ENCODE measurements around the gene XRCC1. TPM values are rescaled to one million over a fixed set of nuclear protein-coding genes. Genes with fewer than 3 reads are reported as not detected.

Gene XRCC1
- total RNA-seq, 2 donors from 2014 or later, result 37.9 to 38.9 TPM

DNA sequence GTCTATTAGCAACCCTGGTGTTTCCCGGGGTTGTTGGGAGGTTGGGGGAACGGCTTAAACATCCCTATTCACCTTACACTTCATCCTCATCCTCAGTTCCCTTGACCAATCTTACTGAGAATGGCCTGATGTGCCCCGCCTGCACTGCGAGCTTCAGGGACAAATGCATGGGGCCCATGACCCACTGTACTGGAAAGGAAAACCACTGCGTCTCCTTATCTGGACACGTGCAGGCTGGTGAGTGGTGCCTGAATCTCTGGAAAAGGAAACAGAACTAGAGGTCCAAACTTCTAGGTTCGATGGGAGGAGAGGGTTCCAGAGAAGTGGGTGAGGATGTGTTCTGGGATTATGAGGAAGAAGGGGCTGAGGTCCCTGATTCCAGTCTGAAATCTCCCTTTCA, 6.1 kb upstream of the XRCC1 start:
- peaks cover 22% of the 10 kb centered on the region for H3K4me1 Mint-ChIP-seq
- ATAC-seq (no peak), DNase-seq (no peak)
- no peaks in the 10 kb centered on the region for H3K9me3 ChIP-seq (ENCODE audit: control insufficient read depth, low read length, poor library complexity, severe bottlenecking)
- H3K27ac Mint-ChIP-seq, result peak overlapping the region; percentile 21
- H3K4me3 Mint-ChIP-seq, result no peak overlapping the region
- H3K27me3 Mint-ChIP-seq, result no peaks in the 10 kb centered on the region
- peaks cover 3% of the 10 kb centered on the region for H3K36me3 Mint-ChIP-seq (ENCODE audit: low read depth)

DNA sequence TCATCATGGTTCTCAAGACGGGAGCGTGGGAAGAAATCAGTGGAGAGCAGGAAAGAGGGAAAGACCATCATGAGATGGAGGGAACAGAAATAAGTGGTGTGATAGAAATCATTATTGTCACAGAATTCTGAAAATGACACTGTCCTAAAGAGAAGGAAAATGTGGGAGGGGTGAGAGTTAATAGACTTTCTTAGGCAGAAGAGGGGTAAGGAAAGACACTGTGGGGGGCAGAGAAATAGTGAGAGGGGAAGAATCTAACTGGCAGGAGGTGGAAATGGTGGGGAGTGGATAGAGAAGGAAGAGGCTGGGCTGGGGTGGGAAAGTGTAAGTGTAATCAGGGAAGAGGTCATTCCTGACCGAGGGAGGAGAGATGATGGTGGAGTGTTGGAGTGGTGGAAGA, 3.5 kb upstream of the XRCC1 start:
- DNase-seq, result no peak
- Mint-ChIP-seq H3K27ac (peak overlapping the region; percentile 24), H3K4me1 (peaks cover 26% of the 10 kb centered on the region), H3K4me3 (peak overlapping the region; percentile 8), H3K27me3 (no peaks in the 10 kb centered on the region), H3K36me3 (ENCODE audit: low read depth) (no peaks in the 10 kb centered on the region)
- ATAC-seq, result no peak
- no peaks in the 10 kb centered on the region for H3K9me3 ChIP-seq (ENCODE audit: control insufficient read depth, low read length, poor library complexity, severe bottlenecking)

DNA sequence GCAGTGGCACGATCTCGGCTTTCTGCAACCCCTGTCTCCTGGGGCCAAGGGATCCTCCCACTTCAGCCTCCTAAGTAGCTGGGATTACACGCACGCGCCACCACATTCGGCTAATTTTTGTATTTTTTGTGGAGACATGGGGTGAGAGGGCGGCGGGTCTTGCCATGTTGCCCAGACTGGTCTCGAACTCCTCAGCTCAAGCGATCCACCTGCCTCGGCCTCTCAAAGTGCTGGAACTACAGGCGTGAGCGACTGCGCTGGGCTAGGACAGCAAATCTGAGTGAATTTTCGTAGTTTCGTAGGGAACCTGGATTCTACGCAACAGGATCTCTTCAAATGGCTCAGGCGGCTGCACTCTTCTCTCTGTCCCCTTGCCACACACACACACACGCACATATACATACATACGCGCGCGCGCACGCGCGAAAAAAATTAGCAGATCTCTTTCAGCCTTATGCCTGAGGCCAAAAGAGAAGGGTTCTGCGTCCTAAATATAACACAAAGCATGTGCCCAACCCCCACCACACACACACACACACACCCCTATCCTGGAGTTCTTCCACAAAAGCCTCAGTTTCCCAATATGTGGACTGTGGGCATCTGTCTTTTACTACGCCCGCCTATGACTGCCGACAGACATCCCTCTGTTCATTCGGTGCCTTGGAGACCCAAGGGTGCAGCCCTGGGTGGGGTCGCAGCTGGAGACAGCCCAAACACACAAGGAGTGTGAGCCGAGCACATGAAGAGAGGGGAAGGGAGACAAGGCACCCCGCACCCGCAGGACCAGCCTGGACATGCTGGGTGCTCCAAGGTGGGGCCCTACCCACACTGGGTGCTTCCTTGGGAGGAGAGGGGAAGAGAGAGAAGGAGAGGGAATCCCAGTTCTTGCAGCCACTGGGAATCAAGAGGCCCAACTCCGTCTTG, 890 bp upstream of the XRCC1 start:
- ATAC-seq (peak; percentile 2), DNase-seq (no peak)
- H3K9me3 ChIP-seq (ENCODE audit: control insufficient read depth, low read length, poor library complexity, severe bottlenecking), result no peaks in the 10 kb centered on the region
- Mint-ChIP-seq H3K4me3 (peak overlapping the region; percentile 97), H3K27me3 (no peaks in the 10 kb centered on the region), H3K4me1 (peaks cover 32% of the 10 kb centered on the region), H3K27ac (peak overlapping the region; percentile 99), H3K36me3 (ENCODE audit: low read depth) (peaks cover 4% of the 10 kb centered on the region)

DNA sequence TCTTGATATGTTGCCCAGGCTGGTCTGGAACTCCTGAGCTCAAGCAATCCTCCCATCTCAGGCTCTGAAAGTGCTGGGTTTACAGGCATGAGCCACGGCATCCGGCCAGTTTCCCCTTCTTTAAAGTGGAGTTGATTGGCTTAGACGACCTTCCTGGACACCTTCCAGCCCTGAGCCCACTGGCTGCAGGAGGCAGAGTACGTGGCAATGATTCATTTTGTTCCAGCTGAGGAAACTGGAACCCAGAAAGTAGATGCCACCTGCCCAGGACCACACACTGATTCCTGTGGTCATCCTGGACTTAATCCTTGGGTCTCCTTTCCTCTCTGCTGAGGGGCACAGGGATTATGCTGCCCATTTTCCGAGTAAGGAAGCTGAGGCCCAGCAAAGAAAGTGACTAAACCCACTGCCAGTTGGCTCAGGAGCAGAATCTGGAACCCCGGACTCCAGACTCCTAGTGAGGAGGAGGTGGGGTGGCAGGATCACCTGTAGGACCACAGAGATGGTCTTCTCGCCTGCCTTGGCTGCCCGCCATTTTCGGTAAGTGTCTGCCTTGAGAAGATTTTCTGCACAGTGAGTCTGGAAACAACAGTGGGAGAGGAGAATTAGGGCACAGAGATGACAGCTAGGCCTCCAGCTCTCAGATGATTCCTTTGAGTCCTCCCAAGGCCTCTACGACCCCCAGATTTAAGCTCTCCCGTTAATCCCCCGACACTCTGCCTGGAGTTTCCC, 737 bp downstream of the XRCC1 start:
- no peaks in the 10 kb centered on the region for H3K9me3 ChIP-seq (ENCODE audit: control insufficient read depth, low read length, poor library complexity, severe bottlenecking)
- H3K27ac Mint-ChIP-seq, result peak overlapping the region; percentile 99
- DNase-seq, result no peak
- H3K36me3 Mint-ChIP-seq (ENCODE audit: low read depth), result peaks cover 6% of the 10 kb centered on the region
- no peaks in the 10 kb centered on the region for H3K27me3 Mint-ChIP-seq
- H3K4me3 Mint-ChIP-seq, result peak overlapping the region; percentile 97
- ATAC-seq, result no peak
- peaks cover 32% of the 10 kb centered on the region for H3K4me1 Mint-ChIP-seq

DNA sequence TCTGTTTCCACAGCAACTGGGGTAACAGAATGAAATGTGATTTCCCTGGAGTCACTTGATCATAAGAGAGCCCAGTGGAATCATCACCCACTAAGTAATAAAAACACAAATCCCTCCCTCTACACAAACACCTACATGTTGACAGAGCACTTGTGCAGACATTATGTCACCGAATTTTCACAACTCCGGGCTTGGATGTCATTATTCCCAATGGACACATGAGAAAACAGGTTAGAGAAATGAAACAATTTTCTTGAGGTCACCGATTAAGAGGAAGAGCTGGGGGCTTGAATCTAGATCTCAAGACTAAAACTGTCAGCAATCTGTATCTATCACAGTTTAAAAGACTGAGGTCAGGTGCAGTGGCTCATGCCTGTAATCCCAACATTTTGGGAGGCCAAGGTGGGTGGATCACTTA, 3.1 kb downstream of the XRCC1 start:
- ATAC-seq, result no peak
- H3K9me3 ChIP-seq (ENCODE audit: control insufficient read depth, low read length, poor library complexity, severe bottlenecking), result no peaks in the 10 kb centered on the region
- peaks cover 6% of the 10 kb centered on the region for H3K36me3 Mint-ChIP-seq (ENCODE audit: low read depth)
- no peak overlapping the region for H3K27ac Mint-ChIP-seq
- peaks cover 28% of the 10 kb centered on the region for H3K4me1 Mint-ChIP-seq
- no peak for DNase-seq
- H3K27me3 Mint-ChIP-seq, result no peaks in the 10 kb centered on the region
- peak overlapping the region; percentile 21 for H3K4me3 Mint-ChIP-seq

DNA sequence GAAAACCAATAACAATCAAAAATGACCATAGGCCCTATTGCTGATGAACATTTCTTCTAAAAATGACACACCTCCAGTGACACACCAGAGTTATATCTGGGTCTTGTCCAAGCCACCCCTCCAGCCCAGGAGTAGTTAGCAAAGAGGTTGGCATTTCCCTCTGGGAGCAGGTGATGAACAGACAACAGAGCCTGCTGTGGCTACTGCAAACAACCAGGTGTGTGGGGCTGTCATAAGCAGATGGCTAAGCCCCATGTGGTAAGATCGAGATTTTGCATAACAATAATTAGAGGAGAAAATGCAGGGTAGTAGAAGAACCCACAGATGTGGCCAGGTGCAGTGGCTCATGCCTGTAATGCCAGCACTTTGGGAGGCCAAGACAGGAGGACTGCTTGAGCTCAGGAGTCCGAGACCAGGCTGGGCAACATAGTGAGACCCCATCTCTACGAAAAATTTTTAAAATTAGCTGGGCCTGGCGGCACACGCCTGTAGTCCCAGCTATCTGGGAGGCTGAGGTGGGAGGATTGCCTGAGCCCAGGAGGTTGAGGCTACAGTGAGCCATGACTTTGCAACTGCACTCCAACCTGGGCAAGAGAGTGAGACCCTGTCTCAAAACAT, 5.0 kb downstream of the XRCC1 start:
- Mint-ChIP-seq H3K4me1 (peaks cover 23% of the 10 kb centered on the region), H3K36me3 (ENCODE audit: low read depth) (peaks cover 8% of the 10 kb centered on the region), H3K27ac (peak overlapping the region; percentile 49), H3K4me3 (no peak overlapping the region), H3K27me3 (no peaks in the 10 kb centered on the region)
- DNase-seq (no peak), ATAC-seq (no peak)
- H3K9me3 ChIP-seq (ENCODE audit: control insufficient read depth, low read length, poor library complexity, severe bottlenecking), result no peaks in the 10 kb centered on the region

DNA sequence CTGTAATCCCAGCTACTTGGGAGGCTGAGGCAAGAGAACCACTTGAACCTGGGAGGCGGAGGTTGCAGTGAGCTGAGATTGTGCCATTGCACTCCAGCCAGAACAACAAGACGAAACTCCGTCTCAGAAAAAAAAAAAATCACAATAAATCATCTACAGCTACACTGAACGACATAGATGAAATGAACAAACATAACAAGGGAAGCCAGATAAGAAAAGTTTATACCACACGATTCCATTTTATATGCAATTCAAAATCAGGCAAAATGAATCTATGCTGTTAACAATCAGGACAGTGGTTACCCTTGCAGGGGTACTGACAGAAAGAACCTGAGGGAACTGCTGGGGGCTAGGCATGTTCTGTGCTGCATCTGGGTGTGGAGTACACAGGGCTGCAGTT, 5.7 kb downstream of the XRCC1 start:
- Mint-ChIP-seq H3K27me3 (no peaks in the 10 kb centered on the region), H3K27ac (peak overlapping the region; percentile 49), H3K36me3 (ENCODE audit: low read depth) (peaks cover 8% of the 10 kb centered on the region), H3K4me1 (peaks cover 22% of the 10 kb centered on the region), H3K4me3 (no peak overlapping the region)
- no peaks in the 10 kb centered on the region for H3K9me3 ChIP-seq (ENCODE audit: control insufficient read depth, low read length, poor library complexity, severe bottlenecking)
- DNase-seq, result no peak
- ATAC-seq, result no peak

DNA sequence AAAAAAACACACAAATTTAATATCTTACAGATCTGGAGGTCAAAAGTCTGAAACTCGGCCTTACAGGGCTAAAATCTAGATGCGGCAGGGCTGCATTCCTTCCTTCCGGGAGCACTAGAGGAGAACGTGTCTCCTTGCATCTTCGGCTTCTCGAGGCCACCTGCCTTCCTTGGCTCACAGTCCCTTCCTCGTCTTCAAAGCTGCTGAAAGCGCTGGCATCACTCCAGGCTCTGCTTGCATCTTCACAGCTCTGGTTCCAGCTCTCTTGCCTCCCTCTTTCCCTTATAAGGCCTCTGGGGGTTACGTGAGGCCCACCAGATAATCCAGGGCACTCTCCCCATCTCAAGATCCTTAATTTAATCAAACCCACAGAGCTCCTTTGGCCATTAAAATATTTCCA, 10.5 kb downstream of the XRCC1 start:
- Mint-ChIP-seq H3K27ac (peak overlapping the region; percentile 96), H3K4me1 (peaks cover 40% of the 10 kb centered on the region), H3K4me3 (no peak overlapping the region), H3K27me3 (no peaks in the 10 kb centered on the region), H3K36me3 (ENCODE audit: low read depth) (peaks cover 3% of the 10 kb centered on the region)
- ATAC-seq, result no peak
- H3K9me3 ChIP-seq (ENCODE audit: control insufficient read depth, low read length, poor library complexity, severe bottlenecking), result no peaks in the 10 kb centered on the region
- no peak for DNase-seq

DNA sequence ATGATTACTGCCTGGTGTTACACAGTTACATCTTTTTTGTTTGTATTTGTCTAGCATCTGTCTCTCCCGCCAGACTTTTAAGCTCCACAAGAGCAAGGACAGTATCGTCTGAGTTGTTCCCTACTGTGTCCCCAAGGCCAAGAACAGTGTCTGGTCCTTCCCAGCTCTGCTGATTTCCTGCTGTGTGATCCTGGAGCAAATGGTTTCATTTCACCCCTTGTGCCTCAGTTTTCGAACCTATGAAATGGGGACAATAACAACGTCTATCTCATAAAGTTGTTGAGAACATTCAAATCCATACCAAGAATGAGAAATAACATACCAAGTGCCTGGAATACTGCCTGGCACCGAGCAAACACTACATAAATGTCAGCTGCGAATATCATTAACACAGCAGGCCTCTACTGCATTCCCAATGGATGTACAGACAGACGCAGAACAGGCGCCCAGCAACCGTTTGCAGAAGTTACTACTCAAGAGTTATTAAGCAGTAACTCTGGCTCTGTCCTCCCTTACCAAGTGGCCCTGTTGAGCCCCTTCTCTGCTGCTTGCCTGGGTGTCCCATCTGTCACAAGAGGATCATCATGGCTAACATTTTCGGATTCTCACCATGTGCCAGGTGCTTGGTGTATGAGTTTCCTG, 11.4 kb downstream of the XRCC1 start:
- peaks cover 38% of the 10 kb centered on the region for H3K4me1 Mint-ChIP-seq
- H3K36me3 Mint-ChIP-seq (ENCODE audit: low read depth), result peaks cover 3% of the 10 kb centered on the region
- H3K27me3 Mint-ChIP-seq, result no peaks in the 10 kb centered on the region
- ATAC-seq, result no peak
- no peaks in the 10 kb centered on the region for H3K9me3 ChIP-seq (ENCODE audit: control insufficient read depth, low read length, poor library complexity, severe bottlenecking)
- no peak for DNase-seq
- H3K27ac Mint-ChIP-seq, result peak overlapping the region; percentile 96
- H3K4me3 Mint-ChIP-seq, result peak overlapping the region; percentile 46

DNA sequence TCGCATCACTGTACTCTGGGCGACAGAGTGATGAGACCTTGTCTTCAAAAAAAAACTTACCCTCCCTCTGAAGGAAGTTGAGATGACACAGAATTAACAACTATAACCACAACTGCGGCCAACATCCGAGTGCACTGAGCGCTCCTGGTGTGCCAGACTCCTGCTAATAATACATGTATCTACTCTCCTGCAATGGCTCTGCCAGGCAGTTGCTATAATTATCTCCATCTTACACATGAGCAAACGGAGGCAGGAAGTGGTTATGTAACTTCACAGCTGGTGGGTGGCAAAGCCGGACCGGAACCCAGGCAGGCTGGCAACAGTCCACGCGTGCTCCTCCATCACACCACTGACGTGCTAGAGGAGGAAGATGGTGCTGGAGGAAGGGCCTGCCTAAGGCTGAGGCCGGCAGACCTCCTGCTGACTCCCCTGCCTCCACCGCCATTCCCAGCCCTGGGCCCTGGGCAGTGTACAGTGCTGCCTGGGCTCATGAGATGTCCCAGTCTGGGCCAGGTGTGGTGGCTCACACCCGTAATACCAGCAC, 12.6 kb downstream of the XRCC1 start:
- H3K27ac Mint-ChIP-seq, result peak overlapping the region; percentile 96
- no peaks in the 10 kb centered on the region for H3K9me3 ChIP-seq (ENCODE audit: control insufficient read depth, low read length, poor library complexity, severe bottlenecking)
- DNase-seq, result peak; percentile 28 to 51 (median 49)
- H3K4me1 Mint-ChIP-seq, result peaks cover 38% of the 10 kb centered on the region
- H3K4me3 Mint-ChIP-seq, result peak overlapping the region; percentile 65
- no peaks in the 10 kb centered on the region for H3K27me3 Mint-ChIP-seq
- peak; percentile 93 for ATAC-seq
- peaks cover 3% of the 10 kb centered on the region for H3K36me3 Mint-ChIP-seq (ENCODE audit: low read depth)

DNA sequence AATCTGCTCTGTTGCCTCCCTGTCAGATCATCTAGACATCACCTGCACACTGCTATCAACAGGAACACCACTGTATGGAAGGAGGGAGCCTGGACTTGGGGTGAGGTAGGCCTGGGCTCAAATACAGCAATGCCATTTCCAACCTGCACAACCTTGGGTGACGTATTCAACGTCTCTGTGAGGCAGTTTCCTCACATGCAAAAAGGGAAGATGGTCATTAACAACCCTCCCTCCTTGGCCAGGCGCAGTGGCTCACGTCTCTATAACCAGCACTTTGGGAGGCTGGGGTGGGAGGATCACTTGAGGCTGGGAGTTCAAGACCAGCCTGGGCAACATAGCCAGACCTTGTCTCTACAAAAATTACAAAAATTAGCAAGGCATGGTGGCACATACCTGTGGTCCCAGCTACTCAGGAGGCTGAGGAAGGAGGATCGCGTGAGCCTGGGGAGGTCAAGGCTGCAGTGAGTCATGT, 13.1 kb downstream of the XRCC1 start:
- peak overlapping the region; percentile 65 for H3K4me3 Mint-ChIP-seq
- peaks cover 3% of the 10 kb centered on the region for H3K36me3 Mint-ChIP-seq (ENCODE audit: low read depth)
- H3K27ac Mint-ChIP-seq, result peak overlapping the region; percentile 96
- DNase-seq (no peak), ATAC-seq (no peak)
- H3K27me3 Mint-ChIP-seq, result no peaks in the 10 kb centered on the region
- peaks cover 38% of the 10 kb centered on the region for H3K4me1 Mint-ChIP-seq
- no peaks in the 10 kb centered on the region for H3K9me3 ChIP-seq (ENCODE audit: control insufficient read depth, low read length, poor library complexity, severe bottlenecking)

DNA sequence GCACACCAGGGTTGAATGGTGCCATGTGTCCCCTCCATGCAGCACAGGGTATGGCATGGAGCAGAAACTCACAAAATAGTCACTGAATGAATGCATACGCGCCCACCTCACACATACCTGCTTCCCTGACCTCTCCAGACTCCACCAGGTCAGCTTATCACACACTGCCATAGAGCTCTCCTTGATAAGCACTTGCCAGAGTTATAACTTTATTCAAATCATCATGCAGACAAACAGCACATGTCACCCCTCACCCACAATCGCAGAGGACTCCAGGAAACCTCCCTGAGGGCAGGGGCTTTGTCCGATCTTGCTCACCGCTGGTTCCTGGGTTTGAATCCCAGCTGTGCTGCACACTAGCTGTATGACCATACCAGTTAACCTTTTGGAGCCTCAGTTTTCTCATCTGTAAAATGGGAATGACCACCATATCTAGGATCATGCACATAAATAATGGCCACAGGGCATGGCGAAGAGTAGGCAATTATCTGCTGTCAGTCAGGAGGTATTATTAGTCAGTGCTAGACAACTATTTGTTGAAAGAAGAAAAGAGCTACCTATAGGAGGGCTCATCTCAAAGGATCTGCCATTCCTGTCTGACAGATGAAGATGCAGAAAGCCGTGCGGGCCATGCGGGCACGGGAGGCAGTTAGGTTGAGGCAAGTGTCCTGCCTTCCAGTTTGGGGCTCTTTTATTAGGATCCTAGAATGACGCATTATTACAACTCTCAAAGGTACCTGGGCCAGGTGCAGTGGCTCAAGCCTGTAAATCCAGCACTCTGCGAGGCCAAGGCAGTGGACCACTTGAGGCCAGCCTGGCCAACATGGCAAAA, 14.0 kb downstream of the XRCC1 start:
- ATAC-seq, result no peak
- DNase-seq, result no peak
- no peaks in the 10 kb centered on the region for H3K9me3 ChIP-seq (ENCODE audit: control insufficient read depth, low read length, poor library complexity, severe bottlenecking)
- peak overlapping the region; percentile 96 for H3K27ac Mint-ChIP-seq
- no peaks in the 10 kb centered on the region for H3K27me3 Mint-ChIP-seq
- peaks cover 2% of the 10 kb centered on the region for H3K36me3 Mint-ChIP-seq (ENCODE audit: low read depth)
- H3K4me1 Mint-ChIP-seq, result peaks cover 36% of the 10 kb centered on the region
- no peak overlapping the region for H3K4me3 Mint-ChIP-seq
